ENCODE results near the gene ERN1.

DNA sequence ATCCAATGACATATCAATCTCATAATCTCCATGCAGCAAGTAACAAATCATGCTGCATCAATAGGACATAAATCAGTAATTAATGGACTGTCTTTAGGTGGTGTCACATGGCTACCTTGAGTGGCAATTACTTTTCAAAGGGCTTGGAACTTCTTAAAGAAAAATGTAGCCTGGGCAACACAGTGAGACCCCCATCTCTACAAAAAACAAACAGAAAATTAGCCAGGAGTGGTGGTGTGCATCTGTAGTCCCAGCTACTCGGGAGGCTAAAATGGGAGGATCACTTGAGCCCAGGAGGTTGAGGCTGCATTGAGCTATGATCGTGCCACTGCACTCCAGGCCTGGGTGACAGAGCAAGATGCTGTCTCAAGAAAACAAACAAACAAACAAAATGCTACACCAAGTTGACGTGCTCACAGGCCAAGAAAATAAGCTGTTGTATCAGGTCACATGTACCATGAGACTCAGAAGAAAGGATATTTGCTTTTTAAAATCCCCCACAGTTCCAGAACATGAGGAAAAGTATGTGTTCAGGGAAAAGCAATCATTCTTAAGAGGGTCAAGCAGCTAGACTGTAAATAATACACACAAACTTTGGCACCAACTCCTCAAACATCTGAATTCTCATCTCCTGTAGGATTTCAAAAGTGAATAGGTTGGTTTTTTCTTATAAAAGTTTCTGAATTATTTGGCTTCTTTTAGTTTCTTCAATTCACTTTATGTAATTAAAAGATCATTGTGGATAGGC is 23.8 kb upstream of the ERN1 start:
- TF ChIP-seq, protein P1, sequence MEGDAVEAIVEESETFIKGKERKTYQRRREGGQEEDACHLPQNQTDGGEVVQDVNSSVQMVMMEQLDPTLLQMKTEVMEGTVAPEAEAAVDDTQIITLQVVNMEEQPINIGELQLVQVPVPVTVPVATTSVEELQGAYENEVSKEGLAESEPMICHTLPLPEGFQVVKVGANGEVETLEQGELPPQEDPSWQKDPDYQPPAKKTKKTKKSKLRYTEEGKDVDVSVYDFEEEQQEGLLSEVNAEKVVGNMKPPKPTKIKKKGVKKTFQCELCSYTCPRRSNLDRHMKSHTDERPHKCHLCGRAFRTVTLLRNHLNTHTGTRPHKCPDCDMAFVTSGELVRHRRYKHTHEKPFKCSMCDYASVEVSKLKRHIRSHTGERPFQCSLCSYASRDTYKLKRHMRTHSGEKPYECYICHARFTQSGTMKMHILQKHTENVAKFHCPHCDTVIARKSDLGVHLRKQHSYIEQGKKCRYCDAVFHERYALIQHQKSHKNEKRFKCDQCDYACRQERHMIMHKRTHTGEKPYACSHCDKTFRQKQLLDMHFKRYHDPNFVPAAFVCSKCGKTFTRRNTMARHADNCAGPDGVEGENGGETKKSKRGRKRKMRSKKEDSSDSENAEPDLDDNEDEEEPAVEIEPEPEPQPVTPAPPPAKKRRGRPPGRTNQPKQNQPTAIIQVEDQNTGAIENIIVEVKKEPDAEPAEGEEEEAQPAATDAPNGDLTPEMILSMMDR (IDR thresholded peaks at IDR 0.05; ENCODE audit: borderline replicate concordance, extremely low read depth, low read length, poor library complexity, severe bottlenecking), result no peak
- no peak for TF ChIP-seq EZH2 (IDR thresholded peaks at IDR 0.05; ENCODE audit: borderline replicate concordance, low read depth, low read length, severe bottlenecking)

Data from DND-41 (cell line).